Measurements from ENCODE around the gene ZNF626. TPM values are rescaled to one million over a fixed set of nuclear protein-coding genes. Genes with fewer than 3 reads are reported as not detected.
"Not testable (repeated sequence)": the region's sequence is repeated elsewhere in the genome, so short reads cannot be mapped to it uniquely, and the experiment has no call there.

Gene ZNF626
- total RNA-seq, 1 donor from 2014 or later = 60.5 TPM

- Mint-ChIP-seq H3K27ac (no peak overlapping the region), H3K36me3 (no peaks in the 10 kb centered on the region)
- H3K27ac ChIP-seq = peak overlapping the region; percentile 6
These were observed 3.8 kb upstream of the ZNF626 start for GRCh38 chr19:20664901-20665781.

GRCh38 chr19:20664475-20664874 lies 3.1 kb upstream of the ZNF626 start:
- H3F3A ChIP-seq (ENCODE audit: low read depth); H3K4me1 Mint-ChIP-seq; H3K4me3 ChIP-seq; H3K9me3 ChIP-seq (ENCODE audit: low read depth); H3K27me3 ChIP-seq; H3K9ac ChIP-seq; DNase-seq (ENCODE audit: low spot score); H3K27ac Mint-ChIP-seq; H3K36me3 ChIP-seq; H3K36me3 Mint-ChIP-seq; H4K20me1 ChIP-seq (ENCODE audit: low read depth); H3K4me3 Mint-ChIP-seq: not testable (repeated sequence)
- Histone ChIP-seq H2AFZ (replicated peaks) (peak overlapping the region; percentile 70), H3K79me2 (ENCODE audit: low read depth) (peaks cover 18% of the 10 kb centered on the region), H3K4me1 (peaks cover 20% of the 10 kb centered on the region), H3K4me2 (peak overlapping the region; percentile 43), H3K27ac (peak overlapping the region; percentile 6)
- Mint-ChIP-seq H3K9me3 (peaks cover 60% of the 10 kb centered on the region), H3K27me3 (ENCODE audit: insufficient read depth, low read depth) (peaks cover 17% of the 10 kb centered on the region)

More at GRCh38 chr19:20664901-20665781, 3.8 kb upstream of the ZNF626 start:
- peaks cover 15% of the 10 kb centered on the region for H3K4me1 ChIP-seq
- no peak overlapping the region for H3K4me3 Mint-ChIP-seq
- no peaks in the 10 kb centered on the region for H3K36me3 ChIP-seq
- H2AFZ ChIP-seq (replicated peaks) = peak overlapping the region; percentile 70
- H3K4me3 ChIP-seq = peak overlapping the region; percentile 3
- no peaks in the 10 kb centered on the region for H3K9me3 ChIP-seq (ENCODE audit: low read depth)
- H3K9me3 Mint-ChIP-seq = peaks cover 59% of the 10 kb centered on the region
- H3K9ac ChIP-seq = no peak overlapping the region
- H3K4me1 Mint-ChIP-seq = no peaks in the 10 kb centered on the region
- H3K79me2 ChIP-seq (ENCODE audit: low read depth) = peaks cover 11% of the 10 kb centered on the region
- H4K20me1 ChIP-seq (ENCODE audit: low read depth) = peaks cover 3% of the 10 kb centered on the region
- peaks cover 7% of the 10 kb centered on the region for H3F3A ChIP-seq (ENCODE audit: low read depth)
- H3K27me3 Mint-ChIP-seq (ENCODE audit: insufficient read depth, low read depth) = peaks cover 14% of the 10 kb centered on the region
- peak; percentile 89 for DNase-seq (ENCODE audit: low spot score)
- H3K4me2 ChIP-seq = peak overlapping the region; percentile 43
- TF ChIP-seq EZH2 (IDR thresholded peaks at IDR 0.05) (no peak), CTCF (IDR thresholded peaks at IDR 0.05) (no peak), EZH2phosphoT487 (IDR thresholded peaks at IDR 0.05) (no peak)
- H3K27me3 ChIP-seq = no peaks in the 10 kb centered on the region

GRCh38 chr19:20662421-20663105 lies 1.2 kb upstream of the ZNF626 start:
- Mint-ChIP-seq H3K4me3 (no peak overlapping the region), H3K27me3 (ENCODE audit: insufficient read depth, low read depth) (peaks cover 17% of the 10 kb centered on the region), H3K9me3 (peaks cover 77% of the 10 kb centered on the region), H3K27ac (no peak overlapping the region), H3K4me1 (no peaks in the 10 kb centered on the region), H3K36me3 (peaks cover 20% of the 10 kb centered on the region)
- peaks cover 37% of the 10 kb centered on the region for H3K79me2 ChIP-seq (ENCODE audit: low read depth)
- no peaks in the 10 kb centered on the region for H3K27me3 ChIP-seq
- DNase-seq (ENCODE audit: low spot score) = no peak
- peaks cover 5% of the 10 kb centered on the region for H3K36me3 ChIP-seq
- no peak overlapping the region for H3K9ac ChIP-seq
- no peak overlapping the region for H3K4me3 ChIP-seq
- peaks cover 9% of the 10 kb centered on the region for H4K20me1 ChIP-seq (ENCODE audit: low read depth)
- H3K27ac ChIP-seq = no peak overlapping the region
- H3F3A ChIP-seq (ENCODE audit: low read depth) = peaks cover 7% of the 10 kb centered on the region
- H3K9me3 ChIP-seq (ENCODE audit: low read depth) = peaks cover under 1% of the 10 kb centered on the region
- TF ChIP-seq EZH2phosphoT487 (IDR thresholded peaks at IDR 0.05) (no peak), CTCF (IDR thresholded peaks at IDR 0.05) (no peak), EZH2 (IDR thresholded peaks at IDR 0.05) (no peak)
- H3K4me2 ChIP-seq = no peak overlapping the region
- no peak overlapping the region for H2AFZ ChIP-seq (replicated peaks)
- H3K4me1 ChIP-seq = peaks cover 27% of the 10 kb centered on the region
